ENCODE results near the gene MICAL3.
"Not testable (repeated sequence)": the region's sequence is repeated elsewhere in the genome, so short reads cannot be mapped to it uniquely, and the experiment has no call there.

The MICAL3 gene

DNA sequence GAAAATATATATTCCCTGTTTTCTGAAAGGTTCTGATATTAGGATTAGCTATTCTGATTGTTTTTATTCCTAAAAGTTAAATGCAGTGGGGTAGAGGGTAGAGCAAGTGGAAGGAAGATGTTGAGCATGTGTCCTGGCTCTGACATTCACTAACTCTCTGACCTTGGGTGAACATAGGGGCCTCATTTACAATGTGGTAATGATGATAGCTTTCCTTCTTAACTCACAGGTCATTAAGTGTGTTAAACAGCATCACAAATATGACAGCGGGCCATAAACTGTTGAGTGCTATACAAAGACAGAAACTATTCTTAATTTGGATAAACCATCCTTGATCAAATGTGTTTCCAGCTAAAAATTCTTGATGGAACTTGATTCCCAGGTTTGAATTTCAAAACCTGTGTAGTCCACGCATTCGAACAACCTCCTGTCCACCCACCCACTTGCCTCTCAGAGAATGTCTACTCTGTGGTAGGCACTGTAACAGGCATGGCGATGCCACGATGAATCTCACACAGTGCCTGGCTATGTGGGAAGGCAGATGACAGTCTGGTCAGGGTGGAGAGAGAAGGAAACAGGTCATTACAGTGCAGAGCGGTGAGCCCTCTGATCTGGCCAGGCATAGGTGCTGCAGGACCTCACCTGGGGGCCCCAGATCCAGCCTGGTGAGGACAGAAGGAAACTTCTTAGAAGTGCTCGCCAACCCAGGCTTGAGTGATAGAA is 34.2 kb upstream of the MICAL3 start:
- no peak for DNase-seq

- DNase-seq, result no peak
Observed at GRCh38 chr22:18057568-18058209, 33.3 kb upstream of the MICAL3 start.

DNA sequence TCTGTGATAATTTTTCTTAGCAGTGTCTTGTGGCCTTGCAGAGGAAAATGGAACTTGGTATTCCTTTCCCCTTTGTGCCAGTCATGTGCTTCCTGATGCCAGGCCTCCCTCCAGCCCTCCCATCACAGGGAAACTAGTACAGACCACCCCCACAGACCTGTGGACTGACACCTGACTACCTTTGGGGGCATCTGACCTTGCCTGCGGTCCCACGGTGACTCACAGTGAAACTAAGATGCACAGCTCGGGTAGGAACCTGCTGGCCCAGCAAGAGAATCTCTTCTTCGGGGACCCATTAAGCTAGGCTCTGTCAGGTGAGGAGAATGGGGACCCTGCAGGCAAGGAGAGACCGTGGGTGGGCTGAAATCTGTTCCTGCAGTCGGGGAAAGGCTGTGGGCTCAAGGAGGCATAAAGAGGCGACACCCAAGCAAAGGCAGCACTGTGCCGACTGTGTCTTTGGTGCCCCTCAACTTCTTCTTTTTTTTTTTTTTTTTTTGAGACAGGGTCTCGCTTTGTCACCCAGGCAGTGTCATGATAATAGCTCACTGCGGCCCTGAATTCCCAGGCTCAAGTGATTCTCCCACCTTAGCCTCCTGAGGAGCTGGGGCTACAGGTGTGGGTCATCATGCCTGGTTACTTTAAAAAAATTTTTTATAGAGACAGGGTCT is 32.6 kb upstream of the MICAL3 start:
- no peak for DNase-seq

DNA sequence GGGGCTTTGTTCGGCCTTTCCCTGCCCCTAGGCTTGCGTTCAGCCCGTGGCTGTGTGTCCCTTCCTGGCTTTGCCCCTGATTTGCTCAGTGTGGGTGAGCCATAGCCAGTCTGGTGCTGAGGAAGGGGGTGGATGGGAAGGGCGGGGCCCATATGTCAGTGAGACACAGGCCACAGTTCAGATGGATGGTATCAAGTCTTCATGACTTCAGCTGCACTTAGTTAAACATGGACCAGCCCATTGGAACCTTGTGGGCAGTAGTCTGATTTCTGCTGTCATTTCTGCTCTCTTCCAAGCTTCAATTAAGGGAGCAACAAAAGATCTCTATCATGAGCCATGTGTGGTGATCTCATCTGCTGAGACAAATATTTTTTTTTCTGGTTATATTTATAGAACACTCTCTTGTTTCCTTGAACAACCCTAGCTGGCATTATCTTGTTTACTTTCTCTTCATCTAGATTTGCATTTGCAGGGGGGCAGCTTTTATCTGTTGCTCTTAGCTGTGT is 31.9 kb upstream of the MICAL3 start:
- DNase-seq, result no peak

DNA sequence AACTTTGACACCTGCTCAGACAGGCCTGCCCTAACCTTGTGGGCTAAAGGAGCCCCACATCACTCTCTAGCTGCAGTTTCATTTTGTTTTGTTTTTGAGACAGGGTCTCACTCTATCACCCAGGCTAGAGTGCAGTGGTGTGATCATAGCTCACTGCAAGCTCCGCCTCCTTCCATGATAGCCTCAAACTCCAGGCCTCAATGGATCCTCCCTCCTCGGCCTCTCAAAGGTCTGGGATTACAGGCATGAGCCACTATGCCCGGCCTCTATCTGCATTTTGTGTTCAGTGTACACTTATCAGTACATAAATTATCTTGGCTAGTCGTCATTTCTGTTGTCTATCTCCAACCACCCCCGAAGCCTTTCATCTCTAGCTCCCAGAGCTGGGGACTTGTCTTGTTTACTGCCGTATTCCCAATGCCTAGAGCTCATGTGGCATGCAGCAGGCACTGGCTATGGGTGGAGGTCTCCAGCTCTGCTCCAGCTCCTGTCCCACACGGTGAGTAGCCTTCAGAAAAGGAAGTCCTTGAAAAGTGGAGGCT is 31.3 kb upstream of the MICAL3 start:
- DNase-seq, result no peak

DNA sequence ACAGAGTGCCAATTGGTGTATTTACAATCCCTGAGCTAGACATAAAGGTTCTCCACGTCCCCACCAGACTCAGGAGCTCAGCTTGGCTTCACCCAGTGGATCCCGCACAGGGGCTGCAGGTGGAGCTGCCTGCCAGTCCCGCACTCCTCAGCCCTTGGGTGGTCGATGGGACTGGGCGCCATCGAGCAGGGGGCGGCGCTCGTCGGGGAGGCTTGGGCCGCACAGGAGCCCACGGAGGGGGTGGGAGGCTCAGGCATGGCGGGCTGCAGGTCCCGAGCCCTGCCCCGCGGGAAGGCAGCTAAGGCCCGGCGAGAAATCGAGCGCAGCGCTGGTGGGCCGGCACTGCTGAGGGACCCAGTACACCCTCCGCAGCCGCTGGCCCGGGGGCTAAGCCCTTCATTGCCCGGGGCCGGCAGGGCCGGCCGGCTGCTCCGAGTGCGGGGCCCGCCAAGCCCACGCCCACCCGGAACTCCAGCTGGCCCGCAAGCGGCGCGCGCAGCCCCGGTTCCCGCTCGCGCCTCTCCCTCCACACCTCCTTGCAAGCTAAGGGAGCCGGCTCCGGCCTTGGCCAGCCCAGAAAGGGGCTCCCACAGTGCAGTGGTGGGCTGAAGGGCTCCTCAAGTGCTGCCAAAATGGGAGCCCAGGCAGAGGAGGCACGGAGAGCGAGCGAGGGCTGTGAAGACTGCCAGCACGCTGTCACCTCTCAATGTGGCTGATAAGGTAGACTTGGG is 29.0 kb upstream of the MICAL3 start:
- not testable (repeated sequence) for DNase-seq

GRCh38 chr22:18051113-18051512 is 26.8 kb upstream of the MICAL3 start:
- DNase-seq, result not testable (repeated sequence)

DNA sequence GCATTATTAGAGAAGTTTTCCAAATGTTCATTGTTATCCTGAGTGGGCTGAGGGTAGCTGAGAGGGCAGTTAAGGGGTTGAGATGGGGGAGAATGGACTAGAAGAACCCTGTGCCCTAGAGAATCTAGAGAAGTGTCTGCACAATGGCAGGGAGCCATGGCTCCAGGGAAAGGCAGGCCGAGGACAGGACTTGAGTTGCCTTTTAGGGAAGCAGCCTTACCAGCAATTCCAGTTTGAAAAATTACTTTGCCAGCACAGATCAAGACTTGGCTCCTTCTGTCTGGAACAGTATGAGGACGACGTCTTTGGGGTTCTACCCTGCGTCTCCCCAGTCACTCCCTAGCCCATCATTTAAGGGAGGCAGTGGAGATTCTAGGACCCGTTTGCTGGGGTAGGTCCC is 25.7 kb upstream of the MICAL3 start:
- DNase-seq, result no peak

GRCh38 chr22:18048441-18048898 is 24.1 kb upstream of the MICAL3 start:
- DNase-seq, result no peak

- no peak for DNase-seq
Observed at GRCh38 chr22:18048041-18048440, 23.7 kb upstream of the MICAL3 start.

GRCh38 chr22:18045794-18046193 is 21.4 kb upstream of the MICAL3 start:
- no peak for DNase-seq

GRCh38 chr22:18044548-18045271 is 20.3 kb upstream of the MICAL3 start:
- no peak for DNase-seq

- no peak for DNase-seq
Observed at GRCh38 chr22:18042685-18043084, 18.3 kb upstream of the MICAL3 start.

- DNase-seq, result not testable (repeated sequence)
Observed at GRCh38 chr22:18040898-18041297, 16.5 kb upstream of the MICAL3 start.

GRCh38 chr22:18035751-18036150 is 11.4 kb upstream of the MICAL3 start:
- DNase-seq, result no peak

DNA sequence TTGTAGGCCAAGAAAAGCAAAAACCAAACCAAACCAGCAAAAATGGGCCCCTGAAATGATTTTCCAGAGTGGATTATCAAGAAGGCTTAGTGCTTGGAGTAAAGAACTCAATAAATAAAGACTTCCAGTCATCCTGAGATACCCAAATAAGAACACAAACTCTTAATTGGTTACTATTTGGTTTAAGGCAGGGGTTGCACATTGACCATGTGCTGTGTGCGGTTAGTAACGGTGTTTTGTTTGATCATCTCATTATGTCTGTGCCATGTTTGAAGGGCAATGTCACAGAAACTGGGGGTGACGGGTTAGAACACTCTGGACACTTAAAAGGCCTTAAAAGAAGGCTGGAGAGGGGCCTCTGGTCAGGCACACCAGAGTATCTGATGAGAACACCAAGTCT is 9.7 kb upstream of the MICAL3 start:
- no peak for DNase-seq

GRCh38 chr22:18033204-18033998 is 9.0 kb upstream of the MICAL3 start:
- no peak for DNase-seq

GRCh38 chr22:18032455-18033101 is 8.2 kb upstream of the MICAL3 start:
- no peak for DNase-seq

DNA sequence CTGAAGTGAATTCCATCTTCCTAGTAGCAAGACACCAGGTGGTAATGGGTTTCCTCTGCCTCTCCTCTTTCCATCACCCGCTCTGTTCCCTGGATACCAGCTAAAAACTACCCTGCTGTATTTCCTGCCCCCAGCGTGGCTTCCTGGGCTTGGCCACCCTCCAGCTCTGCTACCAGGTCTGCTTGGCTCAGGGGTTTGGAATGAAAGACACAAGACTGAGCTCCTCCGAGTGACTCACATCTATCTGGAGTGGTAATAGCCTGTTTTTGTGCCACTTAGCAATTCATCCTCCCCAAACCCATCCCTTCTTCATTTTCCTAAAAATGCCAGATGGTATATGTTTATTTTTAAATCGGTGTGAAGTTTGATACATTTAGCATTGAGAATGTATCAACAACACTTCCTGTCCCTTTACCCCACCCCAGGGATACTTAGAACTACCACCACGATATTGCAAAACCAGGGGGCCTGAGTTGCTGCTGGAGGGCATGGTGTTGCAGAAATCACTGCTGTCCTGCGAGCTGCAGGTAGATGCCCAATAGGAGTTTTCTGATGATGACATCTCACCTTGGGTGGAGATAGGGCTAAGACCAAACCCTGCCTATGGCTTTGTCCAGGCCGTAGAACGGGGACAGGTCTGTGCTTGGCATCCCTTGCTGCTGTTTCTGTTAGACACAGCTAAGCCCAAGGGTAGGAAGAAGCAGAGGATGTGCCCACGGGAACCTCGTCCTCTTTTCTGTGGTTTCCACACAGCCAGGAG is 7.5 kb upstream of the MICAL3 start:
- DNase-seq, result no peak
